Endodermal cell (in vitro differentiated cells): ENCODE measurements around the gene CCR1. TPM values are rescaled to one million over a fixed set of nuclear protein-coding genes. Genes with fewer than 3 reads are reported as not detected.

Source experiments
- DNase-seq: peaks from one replicate; pipeline ENCODE4 v3.0.0-alpha.2; 2017
- H3K27ac ChIP-seq: 2 replicates; pipeline ENCODE4 v1.5.1; 2013; ENCODE audit warnings: mild to moderate bottlenecking, low read depth, low read length, moderate library complexity
- H3K27me3 ChIP-seq: 2 replicates; pipeline ENCODE4 v1.6.1; 2013; ENCODE audit warnings: mild to moderate bottlenecking, low read length, moderate library complexity; ENCODE audit not compliant: insufficient read depth, control insufficient read depth, poor library complexity, severe bottlenecking
- H3K36me3 ChIP-seq: 2 replicates; pipeline ENCODE4 v1.7.0; 2013; ENCODE audit warnings: mild to moderate bottlenecking, low read length, moderate library complexity; ENCODE audit not compliant: control insufficient read depth, insufficient read depth
- H3K4me1 ChIP-seq: one replicate; pipeline ENCODE4 v1.7.0; 2013; ENCODE audit warnings: low read length; ENCODE audit not compliant: control insufficient read depth, insufficient read depth
- H3K4me3 ChIP-seq: 2 replicates; pipeline ENCODE4 v1.5.1; 2013; ENCODE audit warnings: mild to moderate bottlenecking, low read length, moderate library complexity
- H3K9ac ChIP-seq: 2 replicates; pipeline ENCODE4 v1.6.1; 2013; ENCODE audit warnings: mild to moderate bottlenecking, low read length, moderate library complexity; ENCODE audit not compliant: poor library complexity, severe bottlenecking; ENCODE audit errors: extremely low read depth
- H3K9me3 ChIP-seq: 2 replicates; pipeline ENCODE4 v1.6.1; 2013; ENCODE audit warnings: mild to moderate bottlenecking, low read length, moderate library complexity; ENCODE audit not compliant: control insufficient read depth
- H3K27ac Mint-ChIP-seq: 2 replicates; pipeline ENCODE4 v1.8.0; 2020; ENCODE audit warnings: mixed read lengths
- H3K27me3 Mint-ChIP-seq: 2 replicates; pipeline ENCODE4 v1.8.0; 2021; ENCODE audit warnings: mild to moderate bottlenecking, mixed read lengths; ENCODE audit not compliant: insufficient read depth
- H3K36me3 Mint-ChIP-seq: 2 replicates; pipeline ENCODE4 v1.8.0; 2020; ENCODE audit warnings: low read depth, mixed read lengths
- H3K4me1 Mint-ChIP-seq: 2 replicates; pipeline ENCODE4 v1.8.0; 2020; ENCODE audit warnings: mixed read lengths
- H3K4me3 Mint-ChIP-seq: 2 replicates; pipeline ENCODE4 v1.8.0; 2020; ENCODE audit warnings: mild to moderate bottlenecking, moderate library complexity, mixed read lengths
- H3K9me3 Mint-ChIP-seq: 2 replicates; pipeline ENCODE4 v1.8.0; 2020; ENCODE audit warnings: mild to moderate bottlenecking, mixed read lengths
- whole genome bisulfite sequencing, 2 experiments: methylation state at CpG; one replicate each; pipeline versions ENCODE4 v1.1.5 to v1.1.7; 2013; ENCODE audit warnings: missing lambda C conversion rate in 2 of 2, mixed read lengths in 1 of 2; ENCODE audit not compliant: insufficient coverage in 1 of 2, insufficient read length in 1 of 2; 5-methylcytosine and 5-hydroxymethylcytosine counted together
- total RNA-seq, 2 donors: library from RNA; stranded (reverse); fragmentation: NEBNext Ultra II Directional in 1 of 2; extraction: Animal tissue kit (Norgen Biotek cat#: 25700) in 1 of 2; gene quantifications; 2 replicates in 1 of 2; 3 replicates in 1 of 2; pipeline ENCODE4 v1.2.1, GENCODE V29; 2021
- TF ChIP-seq, protein P1 (sequence below): fragments of 200-600 bp; sonication (generic); conservative IDR thresholded peaks from 2 replicates; pipeline ENCODE4 v1.5.0; 2021; ENCODE audit warnings: antibody characterized with exemption, mild to moderate bottlenecking

Gene CCR1
- total RNA-seq, 2 donors from 2014 or later = 0.11 TPM; not detected in 1

- Histone ChIP-seq H3K4me1 (no peaks in the 10 kb centered on the region), H3K36me3 (no peaks in the 10 kb centered on the region), H3K27me3 (peaks cover 10% of the 10 kb centered on the region), H3K4me3 (no peak overlapping the region), H3K9me3 (no peaks in the 10 kb centered on the region), H3K9ac (no peak overlapping the region), H3K27ac (no peak overlapping the region)
- TF ChIP-seq, protein P1, sequence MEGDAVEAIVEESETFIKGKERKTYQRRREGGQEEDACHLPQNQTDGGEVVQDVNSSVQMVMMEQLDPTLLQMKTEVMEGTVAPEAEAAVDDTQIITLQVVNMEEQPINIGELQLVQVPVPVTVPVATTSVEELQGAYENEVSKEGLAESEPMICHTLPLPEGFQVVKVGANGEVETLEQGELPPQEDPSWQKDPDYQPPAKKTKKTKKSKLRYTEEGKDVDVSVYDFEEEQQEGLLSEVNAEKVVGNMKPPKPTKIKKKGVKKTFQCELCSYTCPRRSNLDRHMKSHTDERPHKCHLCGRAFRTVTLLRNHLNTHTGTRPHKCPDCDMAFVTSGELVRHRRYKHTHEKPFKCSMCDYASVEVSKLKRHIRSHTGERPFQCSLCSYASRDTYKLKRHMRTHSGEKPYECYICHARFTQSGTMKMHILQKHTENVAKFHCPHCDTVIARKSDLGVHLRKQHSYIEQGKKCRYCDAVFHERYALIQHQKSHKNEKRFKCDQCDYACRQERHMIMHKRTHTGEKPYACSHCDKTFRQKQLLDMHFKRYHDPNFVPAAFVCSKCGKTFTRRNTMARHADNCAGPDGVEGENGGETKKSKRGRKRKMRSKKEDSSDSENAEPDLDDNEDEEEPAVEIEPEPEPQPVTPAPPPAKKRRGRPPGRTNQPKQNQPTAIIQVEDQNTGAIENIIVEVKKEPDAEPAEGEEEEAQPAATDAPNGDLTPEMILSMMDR = peak; percentile 82
- Mint-ChIP-seq H3K9me3 (peaks cover 11% of the 10 kb centered on the region), H3K27ac (no peak overlapping the region), H3K4me3 (no peak overlapping the region), H3K4me1 (peaks cover 7% of the 10 kb centered on the region), H3K27me3 (no peaks in the 10 kb centered on the region), H3K36me3 (no peaks in the 10 kb centered on the region)
- WGBS, 2 experiments = 84% methylated on average over 1 of the region's 1 CpG; no CpG with 5 or more reads in 1 of the 2 experiments
- peak; percentile 84 for DNase-seq
Observed at GRCh38 chr3:46214751-46215352, 6.7 kb upstream of the CCR1 start.

DNA sequence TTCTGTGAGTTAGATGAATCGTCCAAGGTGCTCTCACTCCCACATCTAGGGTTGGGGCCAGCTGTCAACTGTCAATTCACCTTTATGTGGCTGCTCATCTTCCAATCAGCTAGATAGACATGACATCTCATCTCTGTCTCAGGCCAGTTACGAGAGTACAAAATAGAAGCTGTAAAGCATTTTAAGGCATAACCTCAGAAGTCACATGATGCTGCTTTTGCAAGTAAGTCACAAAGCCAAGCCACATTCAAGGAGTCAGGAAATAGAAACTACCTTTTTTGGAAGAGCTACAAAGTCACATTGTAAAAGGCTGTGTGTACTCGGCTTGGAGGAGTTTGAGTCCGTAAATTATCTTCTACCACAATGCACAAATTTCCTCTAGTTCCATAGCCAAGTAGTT lies 5.1 kb upstream of the CCR1 start:
- no peak overlapping the region for H3K27ac ChIP-seq
- H3K27me3 Mint-ChIP-seq = no peaks in the 10 kb centered on the region
- no peak overlapping the region for H3K4me3 Mint-ChIP-seq

GRCh38 chr3:46212101-46212500 lies 4.0 kb upstream of the CCR1 start:
- Histone ChIP-seq H3K9ac (no peak overlapping the region), H3K4me3 (no peak overlapping the region), H3K9me3 (no peaks in the 10 kb centered on the region), H3K4me1 (no peaks in the 10 kb centered on the region), H3K27ac (no peak overlapping the region), H3K27me3 (peaks cover 10% of the 10 kb centered on the region), H3K36me3 (no peaks in the 10 kb centered on the region)
- H3K27me3 Mint-ChIP-seq = no peaks in the 10 kb centered on the region
- no peak for DNase-seq
- peaks cover 14% of the 10 kb centered on the region for H3K4me1 Mint-ChIP-seq
- no peaks in the 10 kb centered on the region for H3K9me3 Mint-ChIP-seq
- H3K4me3 Mint-ChIP-seq = no peak overlapping the region
- WGBS, 2 experiments = 90 to 92% methylated on average over 5 to 6 of the region's 6 CpGs
- H3K36me3 Mint-ChIP-seq = no peaks in the 10 kb centered on the region
- TF ChIP-seq, protein P1 = no peak
- H3K27ac Mint-ChIP-seq = no peak overlapping the region

More for the DNA sequence above, 5.1 kb upstream of the CCR1 start:
- no peaks in the 10 kb centered on the region for H3K36me3 Mint-ChIP-seq
- H3K4me1 Mint-ChIP-seq = peaks cover 9% of the 10 kb centered on the region
- WGBS, 2 experiments = 90 to 100% methylated on average over 4 of the region's 4 CpGs
- H3K4me3 ChIP-seq = no peak overlapping the region
- no peaks in the 10 kb centered on the region for H3K36me3 ChIP-seq
- DNase-seq = no peak
- peaks cover 4% of the 10 kb centered on the region for H3K9me3 Mint-ChIP-seq
- no peaks in the 10 kb centered on the region for H3K9me3 ChIP-seq
- H3K27ac Mint-ChIP-seq = no peak overlapping the region
- no peak overlapping the region for H3K9ac ChIP-seq
- H3K4me1 ChIP-seq = no peaks in the 10 kb centered on the region
- H3K27me3 ChIP-seq = peaks cover 10% of the 10 kb centered on the region
- TF ChIP-seq, protein P1 = no peak
